EH (cell line): ENCODE results near the gene NTM.

ENCODE experiments used
- DNase-seq: peaks from one replicate; pipeline ENCODE4 v3.0.0-alpha.2; 2015; ENCODE audit warnings: low read depth

NTM gene

GRCh38 chr11:131549770-131550169 lies 179.4 kb downstream of the NTM start:
- DNase-seq, result no peak

GRCh38 chr11:131560287-131560686 lies 189.9 kb downstream of the NTM start:
- no peak for DNase-seq

- DNase-seq, result no peak
Measured at GRCh38 chr11:131561501-131561900, 191.1 kb downstream of the NTM start.

- DNase-seq, result no peak
Measured at GRCh38 chr11:131561972-131562371, 191.6 kb downstream of the NTM start.

GRCh38 chr11:131568318-131568717 lies 197.9 kb downstream of the NTM start:
- no peak for DNase-seq

- no peak for DNase-seq
Measured at GRCh38 chr11:131571571-131571970, 201.2 kb downstream of the NTM start.

- DNase-seq, result no peak
Measured at GRCh38 chr11:131572423-131572822, 202.0 kb downstream of the NTM start.

GRCh38 chr11:131579932-131580387 lies 209.5 kb downstream of the NTM start:
- DNase-seq, result peak; percentile 54

- DNase-seq, result no peak
Measured at GRCh38 chr11:131580476-131580875, 210.1 kb downstream of the NTM start.

- no peak for DNase-seq
Measured at GRCh38 chr11:131581046-131581445, 210.6 kb downstream of the NTM start.

- DNase-seq, result no peak
Measured at GRCh38 chr11:131582021-131582525, 211.7 kb downstream of the NTM start.

- no peak for DNase-seq
Measured at GRCh38 chr11:131583421-131583820, 213.0 kb downstream of the NTM start.

- DNase-seq, result no peak
Measured at GRCh38 chr11:131583938-131584337, 213.5 kb downstream of the NTM start.

- no peak for DNase-seq
Measured at GRCh38 chr11:131584785-131585592, 214.6 kb downstream of the NTM start.

GRCh38 chr11:131588057-131588456 lies 217.6 kb downstream of the NTM start:
- DNase-seq, result no peak

GRCh38 chr11:131591051-131591461 lies 220.6 kb downstream of the NTM start:
- no peak for DNase-seq

- no peak for DNase-seq
Measured at GRCh38 chr11:131592152-131592551, 221.7 kb downstream of the NTM start.

GRCh38 chr11:131592734-131593133 lies 222.3 kb downstream of the NTM start:
- no peak for DNase-seq

- no peak for DNase-seq
Measured at GRCh38 chr11:131593301-131593700, 222.9 kb downstream of the NTM start.

GRCh38 chr11:131595797-131596196 lies 225.4 kb downstream of the NTM start:
- DNase-seq, result no peak

- DNase-seq, result no peak
Measured at GRCh38 chr11:131597890-131598289, 227.5 kb downstream of the NTM start.

GRCh38 chr11:131598305-131598704 lies 227.9 kb downstream of the NTM start:
- no peak for DNase-seq

GRCh38 chr11:131599285-131599684 lies 228.9 kb downstream of the NTM start:
- no peak for DNase-seq

GRCh38 chr11:131600628-131601027 lies 230.2 kb downstream of the NTM start:
- DNase-seq, result no peak
